ENCODE results near the gene TRIM31.

TRIM31 gene

GRCh38 chr6:30073489-30074235, 39.2 kb downstream of the TRIM31 start:
- DNase-seq (ENCODE audit: low read depth), result no peak
- TF ChIP-seq CTCF (conservative IDR thresholded peaks at IDR 0.05; ENCODE audit: low read length), result no peak
- H3K4me3 ChIP-seq (ENCODE audit: low read length), result no peak overlapping the region

GRCh38 chr6:30071858-30072257, 41.0 kb downstream of the TRIM31 start:
- no peak for TF ChIP-seq CTCF (conservative IDR thresholded peaks at IDR 0.05; ENCODE audit: low read length)
- no peak overlapping the region for H3K4me3 ChIP-seq (ENCODE audit: low read length)
- DNase-seq (ENCODE audit: low read depth), result no peak

GRCh38 chr6:30071081-30071818, 41.6 kb downstream of the TRIM31 start:
- no peak; the same call in 1 of the 2 replicates for TF ChIP-seq CTCF (conservative IDR thresholded peaks at IDR 0.05; ENCODE audit: low read length)
- DNase-seq (ENCODE audit: low read depth), result peak; percentile 21
- H3K4me3 ChIP-seq (ENCODE audit: low read length), result no peak overlapping the region

- H3K4me3 ChIP-seq (ENCODE audit: low read length), result peak overlapping the region; percentile 96
- no peak for DNase-seq (ENCODE audit: low read depth)
- no peak for TF ChIP-seq CTCF (conservative IDR thresholded peaks at IDR 0.05; ENCODE audit: low read length)
Measured at GRCh38 chr6:30067460-30068139, 45.3 kb downstream of the TRIM31 start.

- peak within 1 kb of the TSS; percentile 96 for H3K4me3 ChIP-seq (ENCODE audit: low read length)
- DNase-seq (ENCODE audit: low read depth), result peak; percentile 99
- no peak for TF ChIP-seq CTCF (conservative IDR thresholded peaks at IDR 0.05; ENCODE audit: low read length)
Measured at GRCh38 chr6:30066577-30067459, 46.1 kb downstream of the TRIM31 start, which contains the start of gene PPP1R11. Gene PPP1R11 (plus strand): TSS chr6:30067198. CDS start chr6:30067411, 213 bp downstream.

GRCh38 chr6:30066082-30066481, 46.8 kb downstream of the TRIM31 start:
- no peak for TF ChIP-seq CTCF (conservative IDR thresholded peaks at IDR 0.05; ENCODE audit: low read length)
- peak overlapping the region; percentile 96 for H3K4me3 ChIP-seq (ENCODE audit: low read length)
- no peak for DNase-seq (ENCODE audit: low read depth)

Data from AG10803 (cell line).